Stimulated activated CD8-positive, alpha-beta memory T cell treated with anti-CD3 and anti-CD28 coated beads, Interleukin-2, amount 100 ng/mL, for 1 hour (primary cell): ENCODE results near the gene LYRM4.

Experiments used
- DNase-seq, 2 donors: peaks; one replicate each; pipeline ENCODE4 v3.0.0-alpha.2; 2020; ENCODE audit warnings: low read depth in 2 of 2

LYRM4 gene

DNA sequence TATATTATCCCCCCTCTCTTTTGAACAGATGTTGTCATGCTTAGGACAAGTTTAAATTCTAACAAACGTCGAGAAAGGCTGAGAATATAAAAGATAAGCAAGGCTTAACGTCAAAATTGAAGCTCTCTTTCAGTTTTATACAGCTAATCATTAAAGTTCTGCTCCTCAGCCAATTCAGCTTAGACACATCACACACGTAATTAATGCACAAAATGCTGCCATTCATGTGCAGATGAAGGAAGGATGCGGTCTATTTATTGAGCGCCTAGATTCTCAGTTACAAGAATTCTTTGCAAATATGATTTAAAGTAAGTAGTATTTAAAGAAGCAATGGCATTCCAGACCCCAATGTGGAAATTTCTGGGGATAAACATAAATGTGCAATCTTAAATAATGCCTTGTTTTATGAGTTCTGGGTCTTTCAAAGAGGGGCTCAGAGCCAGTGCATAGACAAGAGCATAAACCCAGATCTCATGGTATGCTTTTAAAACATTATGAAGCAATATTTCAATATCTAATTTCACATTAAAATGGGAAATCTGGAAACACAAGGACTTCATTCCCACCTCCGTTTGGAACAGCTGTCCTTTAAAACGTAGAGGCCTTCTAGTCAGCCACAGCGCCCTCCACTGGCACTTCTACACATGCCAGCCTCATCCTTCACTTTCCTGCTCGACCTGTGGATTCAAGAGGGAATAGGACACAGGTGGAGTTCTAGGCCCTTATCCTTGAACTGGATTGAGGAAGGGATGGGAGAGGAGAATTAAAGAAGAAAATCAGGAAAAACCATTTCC lies 85.8 kb downstream of the LYRM4 start:
- no peak for DNase-seq

DNA sequence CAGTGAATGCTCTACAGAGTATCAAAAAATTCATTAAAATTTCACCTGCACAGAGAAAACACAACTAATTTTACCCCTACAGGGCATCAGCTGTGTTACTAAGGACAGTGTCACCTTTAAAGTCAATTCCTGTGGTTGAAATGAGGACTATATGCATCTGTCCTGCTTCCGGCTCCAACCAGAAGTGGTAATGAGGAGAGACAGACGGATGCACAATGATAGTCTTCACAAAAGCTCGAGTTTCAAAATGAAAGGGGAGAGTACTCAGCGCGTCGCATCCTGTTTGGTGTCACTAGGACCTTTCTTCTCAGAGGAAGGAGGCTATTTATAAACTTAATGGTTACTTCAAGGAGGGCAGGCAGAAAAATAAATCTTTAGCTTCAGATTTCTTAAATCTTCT lies 86.5 kb downstream of the LYRM4 start:
- peak; percentile 8 to 16 for DNase-seq

GRCh38 chr6:5173810-5174209 lies 86.9 kb downstream of the LYRM4 start:
- DNase-seq = no peak

DNA sequence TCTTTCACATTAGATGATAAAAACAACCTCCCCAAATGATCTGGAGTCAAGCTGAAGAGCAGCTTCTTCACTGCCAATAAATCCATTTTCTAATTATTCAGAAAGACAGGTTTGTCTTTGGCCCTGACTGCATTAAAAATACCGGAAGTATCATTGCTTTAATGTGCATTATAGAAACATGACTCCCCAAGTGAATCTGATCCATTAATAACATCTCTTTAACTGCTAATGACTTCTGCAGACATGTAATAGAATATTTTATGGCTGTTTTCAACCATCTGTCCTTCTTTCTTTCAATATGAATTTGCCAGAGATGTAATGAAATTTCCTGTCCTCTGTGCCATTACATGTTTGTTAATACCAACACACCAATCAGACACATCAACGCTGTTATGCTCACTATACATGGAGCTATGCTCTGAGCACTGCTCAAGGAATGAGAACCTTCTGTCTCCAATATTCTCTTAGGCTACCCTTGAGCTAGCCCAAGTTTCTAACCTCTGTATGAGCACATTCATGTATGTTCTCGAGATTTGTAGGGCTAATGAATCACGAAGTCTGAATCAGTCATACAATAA lies 87.8 kb downstream of the LYRM4 start:
- no peak for DNase-seq

GRCh38 chr6:5172041-5172653 lies 88.6 kb downstream of the LYRM4 start:
- DNase-seq = no peak

DNA sequence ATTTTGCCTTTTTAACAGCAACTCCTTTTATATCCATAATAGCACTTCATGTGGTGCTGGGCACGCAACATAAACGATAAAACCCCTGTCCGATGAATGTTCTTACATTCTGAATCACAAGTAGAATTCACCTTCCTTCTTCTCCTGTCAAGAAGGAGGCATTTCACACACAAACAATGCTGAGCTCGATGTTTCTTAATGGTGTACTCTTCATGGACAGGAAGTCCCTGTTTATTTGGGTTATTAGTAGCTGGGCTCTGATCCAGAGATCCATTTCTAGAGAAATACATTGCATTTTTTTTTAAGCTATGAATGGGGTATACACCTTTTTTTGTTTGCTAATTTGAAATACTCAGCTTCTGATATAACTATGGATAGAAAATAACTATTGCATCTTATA lies 93.2 kb downstream of the LYRM4 start:
- DNase-seq = no peak

- no peak for DNase-seq
These were observed 96.7 kb downstream of the LYRM4 start for GRCh38 chr6:5164092-5164491.

GRCh38 chr6:5163247-5163646 lies 97.5 kb downstream of the LYRM4 start:
- DNase-seq = no peak

DNA sequence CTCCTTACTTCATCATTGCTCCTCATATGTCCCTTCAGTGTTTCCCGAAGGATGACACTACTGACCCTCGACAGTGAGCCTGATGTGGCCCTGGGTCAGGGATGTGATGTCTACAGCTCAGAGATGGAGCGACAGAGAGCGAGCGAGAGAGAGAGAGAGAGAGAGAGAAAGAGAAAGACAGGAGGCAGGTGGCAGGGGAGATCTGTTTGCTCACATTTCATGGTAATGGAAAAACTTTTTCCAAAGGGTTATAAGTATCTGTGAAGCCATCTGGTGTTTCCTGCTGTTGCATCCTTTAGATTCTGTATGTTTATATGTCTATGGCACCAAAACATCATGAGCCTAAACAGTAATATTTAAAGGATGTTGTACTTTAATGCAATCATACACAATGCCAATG lies 98.4 kb downstream of the LYRM4 start:
- no peak for DNase-seq

- no peak for DNase-seq
These were observed 100.5 kb downstream of the LYRM4 start for GRCh38 chr6:5160206-5160605.

DNA sequence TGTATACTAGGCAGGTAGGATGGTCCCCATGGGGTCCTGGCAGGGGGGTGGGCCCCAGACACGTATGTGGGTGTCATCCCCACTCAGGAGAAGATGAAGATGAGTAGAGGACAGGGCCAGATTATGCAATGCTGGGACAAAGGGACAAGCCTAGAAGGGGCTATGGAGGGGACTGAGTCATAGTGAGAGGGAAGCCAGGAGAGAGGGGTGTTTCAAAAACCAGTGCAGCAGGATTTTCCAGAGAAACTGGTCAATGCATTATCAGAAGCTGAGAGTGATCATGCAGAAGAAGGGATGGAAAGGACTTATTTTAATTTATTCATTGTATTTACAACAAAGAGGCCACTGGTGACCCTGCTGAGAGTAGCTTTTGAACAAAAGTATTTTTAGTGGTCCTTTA lies 101.6 kb downstream of the LYRM4 start:
- no peak for DNase-seq

DNA sequence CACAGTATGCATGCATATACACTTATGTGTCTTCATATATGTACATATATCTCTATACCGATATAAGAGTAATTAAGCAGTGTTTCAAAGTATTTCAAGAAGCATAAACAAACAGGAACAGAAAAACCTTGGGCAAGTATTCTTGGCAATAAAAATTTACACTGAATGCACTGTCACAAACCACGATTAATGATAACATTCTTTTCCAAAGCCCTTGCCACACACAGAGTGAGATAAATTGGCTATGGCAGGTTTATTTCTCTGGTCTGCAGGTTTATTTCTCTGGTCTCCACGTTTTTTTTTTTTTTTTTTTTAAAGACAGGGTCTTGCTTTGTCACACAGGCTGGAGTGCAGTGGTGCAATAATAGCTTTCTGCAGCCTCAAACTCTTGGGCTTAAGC lies 102.6 kb downstream of the LYRM4 start:
- DNase-seq = no peak

DNA sequence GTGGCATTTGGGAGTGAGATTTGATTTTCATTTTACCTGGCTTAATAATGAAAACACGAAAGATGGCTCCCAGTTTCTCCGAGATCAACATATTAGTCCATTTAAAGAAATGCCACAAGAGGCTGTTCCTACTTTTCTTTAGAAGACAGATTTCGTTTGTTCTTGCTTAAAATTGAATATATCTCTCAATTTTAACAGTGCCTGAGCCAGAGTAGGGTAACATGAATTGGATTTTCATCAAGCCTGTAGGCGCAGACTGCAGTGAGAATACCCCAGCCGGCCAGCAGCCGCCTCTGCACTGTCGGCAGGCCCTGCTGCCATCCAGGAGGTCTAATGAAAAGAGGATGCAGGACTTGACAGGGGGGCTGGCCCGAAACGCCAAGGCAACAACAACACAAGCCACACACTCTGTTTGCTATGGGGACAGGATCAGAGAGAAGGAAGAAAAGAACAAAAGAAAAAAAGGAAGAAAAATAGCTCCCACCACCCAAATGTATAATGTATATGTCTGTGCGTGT lies 103.1 kb downstream of the LYRM4 start:
- no peak for DNase-seq

DNA sequence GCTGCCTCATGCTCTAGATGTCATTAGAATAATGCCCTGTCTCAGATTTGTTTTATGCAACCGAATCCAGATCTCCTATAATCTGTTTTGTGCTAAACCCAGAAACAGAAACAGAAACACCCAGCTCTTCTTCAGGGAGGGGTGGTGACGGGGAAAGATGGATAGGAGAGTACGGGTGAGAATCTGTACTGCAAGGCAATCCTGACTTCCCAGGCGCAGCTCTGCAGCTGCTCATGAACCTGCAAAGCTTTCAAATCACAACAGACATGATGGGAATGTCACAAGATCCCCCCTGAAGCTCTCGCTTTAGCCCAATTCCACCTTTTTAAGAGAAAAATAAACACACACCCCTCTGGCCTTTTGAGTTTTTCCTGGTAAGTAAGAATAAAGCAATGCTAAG lies 104.1 kb downstream of the LYRM4 start:
- no peak for DNase-seq

DNA sequence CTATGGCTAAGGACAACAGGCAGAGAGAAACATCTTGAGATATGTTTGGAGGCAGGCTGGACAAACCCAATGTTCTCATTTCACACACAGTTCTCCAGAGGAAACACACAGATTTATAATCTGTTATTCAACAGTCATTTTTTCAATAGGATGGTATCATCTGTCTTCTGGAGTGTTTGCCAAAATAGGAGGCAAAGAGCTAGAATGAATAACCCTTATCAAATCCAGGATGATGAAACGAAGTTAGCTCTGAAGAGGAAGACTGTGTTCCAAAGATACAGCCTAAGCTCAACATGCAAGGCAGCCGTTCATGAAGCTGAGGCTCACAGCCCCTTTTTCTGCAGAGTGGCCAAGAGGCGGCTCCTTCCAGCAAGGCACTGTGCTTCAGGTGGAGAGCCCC lies 104.8 kb downstream of the LYRM4 start:
- no peak for DNase-seq

GRCh38 chr6:5153186-5153585 lies 107.6 kb downstream of the LYRM4 start:
- DNase-seq = no peak

- DNase-seq = no peak
These were observed 108.3 kb downstream of the LYRM4 start for GRCh38 chr6:5152460-5152859.

- DNase-seq = no peak
These were observed 108.8 kb downstream of the LYRM4 start for GRCh38 chr6:5151955-5152401.

GRCh38 chr6:5151360-5151954 lies 109.3 kb downstream of the LYRM4 start:
- no peak for DNase-seq

DNA sequence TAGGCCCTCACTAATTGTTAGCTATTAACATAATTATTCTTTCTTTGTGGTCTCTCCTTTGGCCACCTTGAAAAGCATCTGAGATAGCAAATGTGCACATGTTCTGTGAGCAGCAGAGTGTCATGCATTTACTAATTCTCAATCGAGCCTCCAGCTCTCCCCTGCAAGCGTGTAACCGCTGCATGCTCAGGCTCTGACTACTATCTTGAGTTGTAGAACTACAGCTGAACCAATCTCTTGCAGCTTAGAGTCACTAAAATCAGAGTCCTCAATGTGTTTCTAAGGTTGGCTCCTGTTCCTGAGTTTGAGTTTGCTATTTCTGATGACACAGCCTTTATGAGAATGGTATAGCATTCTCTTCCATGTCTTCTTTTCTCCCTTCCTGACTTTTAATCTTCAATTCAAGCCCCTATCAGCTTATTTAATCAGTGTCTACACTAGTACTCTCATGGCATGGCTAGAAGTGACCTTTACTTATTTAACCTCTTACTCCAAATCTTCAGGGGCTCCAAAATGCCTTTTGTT lies 110.1 kb downstream of the LYRM4 start:
- no peak for DNase-seq

DNA sequence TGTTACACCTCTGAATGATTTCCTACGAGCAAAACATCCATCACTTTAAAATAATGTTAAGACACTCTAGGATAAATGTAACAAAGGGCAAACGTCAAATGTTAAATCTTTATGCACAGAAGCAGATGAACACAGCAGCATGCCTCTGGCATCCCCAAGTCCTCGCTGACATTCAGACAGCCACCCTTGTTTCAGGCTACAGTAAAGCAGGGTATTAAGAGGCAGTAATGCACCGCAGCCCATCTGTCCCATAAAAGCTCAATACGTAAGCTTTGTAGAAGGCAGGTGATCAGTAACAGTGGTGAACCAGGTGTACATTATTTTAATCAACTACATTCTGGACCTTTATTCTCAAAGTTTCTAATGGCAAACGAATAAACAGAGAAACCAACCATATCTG lies 110.9 kb downstream of the LYRM4 start:
- no peak for DNase-seq

DNA sequence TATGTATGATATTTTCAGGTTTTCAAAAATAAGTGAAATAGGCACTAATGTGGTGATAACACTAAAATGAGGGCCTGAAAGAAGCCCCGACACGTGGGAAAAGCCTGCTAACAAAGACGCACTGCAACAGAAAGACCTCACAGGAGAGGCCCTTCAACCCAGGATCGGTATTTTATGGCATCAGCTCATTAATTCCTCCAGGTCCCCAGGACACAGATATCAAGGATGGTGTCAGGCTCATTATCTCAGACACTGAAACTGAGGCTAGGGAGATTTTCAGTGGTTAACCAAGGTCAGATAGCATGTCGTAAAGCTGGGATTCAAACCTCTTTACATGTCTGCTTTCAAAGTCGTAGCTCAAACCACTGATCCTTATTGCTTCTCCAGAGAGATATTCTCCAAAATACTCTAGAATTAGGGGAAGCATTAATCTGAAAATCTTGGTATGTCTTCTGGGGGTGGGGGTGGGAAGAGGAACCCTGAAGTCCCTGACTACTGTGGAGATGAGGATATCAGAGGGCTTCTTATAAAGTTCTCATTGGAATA lies 111.5 kb downstream of the LYRM4 start:
- DNase-seq = no peak
